Fibroblast of pulmonary artery (primary cell): ENCODE measurements around the gene CACNA1C.

Experiments used
- DNase-seq: peaks from one replicate; pipeline ENCODE4 v3.0.0-alpha.2; 2010; ENCODE audit warnings: low read depth
- H3K4me3 ChIP-seq: replicated peaks from 2 replicates; pipeline ENCODE4 v1.5.1; 2011; ENCODE audit warnings: low read depth, mild to moderate bottlenecking, control low read depth, low read length, moderate library complexity
- TF ChIP-seq, protein P1 (sequence below): IDR thresholded peaks from 2 replicates; pipeline ENCODE4 v1.5.1; 2011; ENCODE audit warnings: mild to moderate bottlenecking, control low read depth, low read length, inconsistent platforms; ENCODE audit errors: missing control alignments

CACNA1C gene

DNA sequence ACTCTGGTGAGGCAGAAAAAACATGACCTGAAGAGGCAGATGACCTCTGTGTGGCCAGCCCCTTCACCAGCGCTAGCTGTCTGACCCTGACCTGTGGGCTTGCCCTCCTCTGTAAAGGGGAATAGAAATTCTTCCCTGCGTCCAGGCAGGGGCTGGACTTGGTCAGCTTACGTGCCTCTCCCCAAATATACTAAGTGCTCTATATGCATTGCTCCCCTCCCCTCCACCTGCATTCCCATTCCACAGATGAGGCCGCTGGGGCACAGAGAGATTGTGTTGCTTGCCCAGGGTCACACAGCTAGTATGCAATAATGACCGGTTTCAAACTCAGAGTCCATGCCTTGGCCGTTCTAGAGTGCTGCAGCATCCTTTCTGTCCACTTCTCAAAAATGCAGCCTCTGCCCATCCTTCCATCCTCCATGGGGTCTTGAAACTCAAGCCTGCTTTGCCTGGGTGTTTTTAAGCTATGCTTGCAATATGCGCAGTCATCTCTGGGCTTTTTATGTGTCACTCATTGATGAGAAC is 303.9 kb downstream of the CACNA1C start:
- no peak for DNase-seq
- TF ChIP-seq, protein P1, sequence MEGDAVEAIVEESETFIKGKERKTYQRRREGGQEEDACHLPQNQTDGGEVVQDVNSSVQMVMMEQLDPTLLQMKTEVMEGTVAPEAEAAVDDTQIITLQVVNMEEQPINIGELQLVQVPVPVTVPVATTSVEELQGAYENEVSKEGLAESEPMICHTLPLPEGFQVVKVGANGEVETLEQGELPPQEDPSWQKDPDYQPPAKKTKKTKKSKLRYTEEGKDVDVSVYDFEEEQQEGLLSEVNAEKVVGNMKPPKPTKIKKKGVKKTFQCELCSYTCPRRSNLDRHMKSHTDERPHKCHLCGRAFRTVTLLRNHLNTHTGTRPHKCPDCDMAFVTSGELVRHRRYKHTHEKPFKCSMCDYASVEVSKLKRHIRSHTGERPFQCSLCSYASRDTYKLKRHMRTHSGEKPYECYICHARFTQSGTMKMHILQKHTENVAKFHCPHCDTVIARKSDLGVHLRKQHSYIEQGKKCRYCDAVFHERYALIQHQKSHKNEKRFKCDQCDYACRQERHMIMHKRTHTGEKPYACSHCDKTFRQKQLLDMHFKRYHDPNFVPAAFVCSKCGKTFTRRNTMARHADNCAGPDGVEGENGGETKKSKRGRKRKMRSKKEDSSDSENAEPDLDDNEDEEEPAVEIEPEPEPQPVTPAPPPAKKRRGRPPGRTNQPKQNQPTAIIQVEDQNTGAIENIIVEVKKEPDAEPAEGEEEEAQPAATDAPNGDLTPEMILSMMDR, result no peak
- no peak overlapping the region for H3K4me3 ChIP-seq

DNA sequence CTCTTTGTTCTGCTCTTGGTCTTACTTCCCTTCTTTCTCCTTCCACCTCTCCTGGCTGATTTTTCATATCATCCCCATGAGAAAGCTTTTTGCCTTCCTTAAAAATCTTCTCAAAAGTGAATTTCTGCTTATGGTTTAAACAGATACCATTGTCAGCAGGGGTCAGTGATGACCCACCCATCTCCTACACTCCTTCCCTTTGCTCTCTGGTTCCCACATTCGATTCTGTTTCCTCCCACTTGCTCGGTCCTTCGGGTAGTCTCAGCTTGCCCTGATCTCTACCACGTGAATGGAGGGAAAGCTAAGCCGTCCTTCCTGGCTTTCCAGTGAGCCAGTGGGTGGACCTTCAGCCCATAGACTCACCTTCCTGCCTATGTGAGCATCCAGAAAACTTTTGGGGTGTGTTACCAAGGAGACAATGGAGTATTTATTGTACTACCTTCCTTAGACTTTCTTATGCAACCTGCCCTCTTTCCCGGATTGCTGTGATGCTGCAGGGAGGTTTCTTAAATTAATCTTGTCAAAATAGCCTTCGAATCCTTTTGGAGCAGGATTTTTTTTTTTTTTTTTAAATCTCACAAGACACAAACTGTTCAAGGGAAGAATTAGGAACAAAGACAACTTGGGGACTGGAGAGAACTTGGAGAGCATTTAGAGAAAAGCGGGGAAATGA is 306.3 kb downstream of the CACNA1C start:
- DNase-seq, result no peak
- no peak overlapping the region for H3K4me3 ChIP-seq
- TF ChIP-seq, protein P1, result no peak

DNA sequence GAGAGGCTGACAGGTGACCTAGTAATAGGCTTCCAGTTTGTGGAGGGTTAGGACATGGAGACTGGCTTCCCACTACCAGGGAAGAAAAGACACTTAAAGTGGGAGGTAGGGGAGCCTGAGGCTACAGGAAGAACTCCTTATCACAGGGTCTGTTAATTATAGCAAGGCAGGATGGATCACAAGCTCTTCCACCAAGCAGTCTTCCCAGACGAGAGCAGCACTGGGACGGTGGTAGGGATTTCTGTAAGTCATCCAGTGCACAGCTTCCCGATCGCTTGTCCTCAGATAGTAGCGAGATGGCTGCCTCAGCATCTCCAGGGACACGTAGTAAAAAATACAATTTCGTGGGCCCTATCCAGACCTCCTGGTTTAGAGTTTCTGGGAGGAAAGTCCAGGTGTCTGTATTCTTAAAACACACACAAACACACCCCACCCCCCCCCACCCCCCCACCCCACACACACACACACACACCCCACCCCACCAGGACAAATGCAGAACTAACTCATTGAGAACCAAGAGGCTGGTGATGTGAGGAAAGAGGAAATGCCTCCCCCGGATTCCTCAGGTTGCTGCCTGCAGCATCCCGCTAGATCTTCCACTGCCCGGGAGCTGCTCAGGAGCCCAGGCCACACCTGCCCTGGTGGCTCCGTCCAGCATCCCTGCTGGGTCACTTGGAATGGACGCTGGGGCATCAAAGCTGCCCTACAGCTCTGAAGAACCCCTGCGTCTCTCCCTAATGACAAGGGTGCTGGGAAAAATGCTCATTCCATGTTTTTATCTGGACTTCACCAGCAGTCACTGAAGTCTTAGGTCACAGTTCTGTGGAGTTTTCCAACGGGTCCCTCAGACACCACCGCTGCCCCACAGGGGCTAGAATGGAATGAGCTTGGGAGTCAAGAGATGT is 307.2 kb downstream of the CACNA1C start:
- peak; percentile 23 for DNase-seq
- TF ChIP-seq, protein P1, result no peak
- H3K4me3 ChIP-seq, result no peak overlapping the region

DNA sequence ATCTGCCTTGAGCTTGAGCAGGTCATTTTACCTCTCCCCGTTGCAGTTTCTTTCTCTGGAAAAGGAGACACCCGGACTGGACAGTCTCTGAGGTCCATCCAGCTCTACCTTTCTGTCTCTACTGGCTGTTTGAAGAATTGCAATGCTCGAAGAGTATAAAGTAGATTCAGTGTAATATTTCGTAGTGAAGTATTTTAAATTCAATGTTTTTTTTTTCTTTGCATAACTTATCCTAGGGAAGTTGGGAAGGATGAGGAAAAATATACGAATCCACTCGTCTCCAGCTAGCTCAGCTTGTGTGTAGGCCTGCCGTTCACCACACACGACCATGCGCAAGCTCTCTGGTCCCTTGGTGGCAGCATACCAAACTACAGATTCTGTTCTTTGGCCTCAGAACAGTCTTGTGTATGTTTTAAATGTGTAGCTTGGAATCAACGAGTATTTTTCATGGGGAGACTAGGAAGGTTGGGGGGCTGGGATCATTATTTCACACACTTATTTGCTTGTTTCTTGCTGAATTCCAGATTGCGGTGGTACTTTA is 307.9 kb downstream of the CACNA1C start:
- TF ChIP-seq, protein P1, result peak; percentile 19
- no peak for DNase-seq
- H3K4me3 ChIP-seq, result no peak overlapping the region

DNA sequence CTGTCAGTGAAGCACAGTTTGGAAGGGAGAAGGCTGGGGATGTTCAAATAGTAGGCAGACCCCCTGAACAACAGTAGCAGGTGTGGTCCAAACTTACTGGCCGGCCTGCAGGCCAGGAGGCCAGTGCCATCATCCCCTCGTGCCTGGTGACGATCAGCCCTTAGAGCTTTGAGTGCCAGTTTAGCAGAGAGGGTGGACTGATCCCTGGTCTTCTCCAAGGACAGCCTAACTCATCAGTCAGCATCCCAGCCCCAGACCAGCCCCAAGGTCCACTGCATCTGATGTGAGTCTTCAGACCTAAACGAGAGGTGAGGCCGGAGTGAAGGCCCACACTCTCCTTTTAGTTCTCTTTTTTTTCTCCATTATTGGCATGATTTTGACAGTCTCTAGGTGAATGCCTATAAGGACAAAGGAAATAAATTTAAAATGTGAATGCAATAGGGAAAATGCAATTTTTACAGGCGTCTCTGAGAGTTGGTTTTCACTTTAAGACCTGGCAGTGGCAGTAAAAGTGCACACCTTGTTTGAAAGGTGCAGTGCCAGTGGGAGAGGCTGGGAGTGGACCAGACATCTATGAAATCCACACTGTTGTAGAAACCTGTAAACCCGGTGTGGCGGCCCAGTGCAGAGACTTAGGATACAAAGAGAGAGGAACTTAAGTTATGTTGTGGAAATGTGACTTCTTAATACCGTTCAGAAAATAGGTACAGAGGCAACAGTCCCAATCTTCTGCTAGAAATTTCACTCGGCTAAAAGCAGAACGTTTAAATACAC is 311.2 kb downstream of the CACNA1C start:
- DNase-seq, result no peak
- TF ChIP-seq, protein P1, result no peak
- no peak overlapping the region for H3K4me3 ChIP-seq

DNA sequence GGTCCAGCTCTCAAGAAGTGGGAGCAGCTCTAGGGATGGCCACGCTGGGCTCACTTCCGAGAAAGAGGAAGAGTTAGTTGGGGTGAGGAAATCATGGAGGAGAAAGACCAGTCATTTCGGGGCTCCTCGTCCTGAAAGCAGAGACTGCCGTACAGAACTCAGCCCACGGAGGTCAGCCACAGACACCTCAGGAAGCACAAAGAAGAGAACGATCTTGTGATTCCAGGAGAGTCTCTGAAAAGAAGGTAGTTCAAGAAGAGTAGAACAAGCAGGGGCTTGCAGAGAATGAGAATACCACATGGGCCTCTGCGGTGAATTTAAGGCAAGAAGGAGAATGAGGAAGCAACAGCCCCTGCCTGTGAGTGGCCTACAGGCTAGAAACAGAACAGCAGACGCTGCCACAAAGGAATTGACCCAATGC is 311.9 kb downstream of the CACNA1C start:
- DNase-seq, result no peak
- TF ChIP-seq, protein P1, result no peak
- no peak overlapping the region for H3K4me3 ChIP-seq
